ENCODE data around the gene ATRX.
A peak's percentile ranks its signal among the peaks of the same experiment; 100 is the strongest.
"Not testable (repeated sequence)": the region's sequence is repeated elsewhere in the genome, so short reads cannot be mapped to it uniquely, and the experiment has no call there.

ATRX gene

DNA sequence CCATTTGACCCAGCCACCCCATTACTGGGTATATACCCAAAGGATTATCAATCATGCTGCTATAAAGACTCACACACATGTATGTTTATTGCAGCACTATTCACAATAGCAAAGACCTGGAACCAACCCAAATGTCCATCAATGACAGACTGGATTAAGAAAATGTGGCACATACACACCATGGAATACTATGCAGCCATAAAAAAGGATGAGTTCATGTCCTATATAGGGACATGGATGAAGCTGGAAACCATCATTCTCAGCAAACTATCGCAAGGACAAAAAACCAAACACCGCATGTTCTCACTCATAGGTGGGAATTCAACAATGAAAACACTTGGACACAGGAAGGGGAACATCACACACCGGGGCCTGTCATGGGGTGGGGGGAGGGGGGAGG, 59.9 kb downstream of the ATRX start:
- DNase-seq = not testable (repeated sequence)

DNA sequence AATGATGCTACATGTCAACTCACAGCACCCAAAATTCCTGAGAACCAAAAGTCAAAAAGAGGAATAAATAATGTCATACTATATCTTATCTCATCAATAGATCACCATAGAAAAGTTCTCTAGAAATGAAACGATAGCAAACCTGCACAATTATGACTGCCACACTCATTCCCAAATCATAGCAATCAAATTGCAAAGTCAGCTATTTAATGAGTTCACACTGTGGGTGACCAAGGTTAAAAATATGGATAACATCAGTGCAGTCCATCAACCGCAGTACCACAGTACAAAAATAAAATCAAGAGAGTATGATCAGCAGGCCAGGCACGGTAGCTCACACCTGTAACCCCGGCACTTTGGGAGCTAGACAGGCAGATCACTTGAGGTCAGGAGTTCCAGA, 62.3 kb downstream of the ATRX start:
- no peak for DNase-seq

DNA sequence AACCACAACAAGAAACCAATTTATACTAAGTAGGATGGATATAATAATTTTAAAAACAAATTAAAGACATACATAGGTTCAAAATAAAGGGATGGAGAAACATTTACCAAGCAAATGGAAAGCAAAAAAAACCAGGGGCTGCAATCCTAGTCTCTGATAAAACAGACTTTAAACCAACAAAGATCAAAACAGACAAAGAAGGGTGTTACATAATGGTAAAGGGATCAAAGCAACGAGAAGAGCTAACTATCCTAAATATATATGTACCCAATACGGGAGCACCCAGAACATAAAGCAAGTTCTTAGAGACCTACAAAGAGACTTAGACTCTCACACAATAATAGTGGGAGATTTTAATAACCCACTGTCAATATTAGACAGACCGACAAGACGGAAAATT, 66.6 kb downstream of the ATRX start:
- DNase-seq = no peak

DNA sequence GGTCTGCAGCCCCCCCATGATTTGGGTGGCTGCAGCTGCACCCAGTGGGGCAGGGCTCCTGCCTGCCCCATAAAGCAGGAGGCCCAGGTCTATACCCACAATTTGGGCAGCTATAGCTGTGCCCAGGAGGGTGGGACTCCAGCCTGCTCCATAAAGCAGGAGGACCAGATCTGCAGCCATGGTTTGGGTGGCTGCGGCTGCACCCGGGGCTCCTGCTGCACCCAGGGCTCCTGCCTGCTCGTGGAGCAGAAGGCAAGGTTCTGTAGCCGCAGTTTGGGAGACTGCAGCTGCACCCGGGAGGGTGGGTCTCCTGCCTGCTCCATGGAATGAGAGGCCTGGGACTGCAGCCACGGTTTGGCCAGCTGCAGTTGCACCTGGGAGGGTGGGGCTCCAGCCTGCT, 81.1 kb downstream of the ATRX start:
- DNase-seq = no peak

DNA sequence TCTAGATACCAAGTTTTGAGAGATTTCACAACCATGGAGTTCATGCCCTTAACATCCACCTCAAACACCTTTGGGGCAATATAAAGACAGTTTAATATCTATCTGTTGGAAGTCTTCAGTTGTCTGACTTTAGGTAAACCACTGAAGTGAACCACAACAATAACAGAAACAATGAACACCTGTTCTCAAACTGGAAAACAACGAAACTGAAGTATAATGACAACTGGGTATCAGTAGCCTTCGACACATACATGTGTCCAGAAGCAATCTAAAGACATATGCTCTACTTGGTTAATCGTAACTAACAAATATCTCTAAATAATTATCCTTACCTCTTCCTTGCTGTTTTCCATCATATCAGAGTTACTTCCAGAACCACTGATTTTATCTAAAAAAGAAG, 87.8 kb downstream of the ATRX start:
- DNase-seq = no peak

DNA sequence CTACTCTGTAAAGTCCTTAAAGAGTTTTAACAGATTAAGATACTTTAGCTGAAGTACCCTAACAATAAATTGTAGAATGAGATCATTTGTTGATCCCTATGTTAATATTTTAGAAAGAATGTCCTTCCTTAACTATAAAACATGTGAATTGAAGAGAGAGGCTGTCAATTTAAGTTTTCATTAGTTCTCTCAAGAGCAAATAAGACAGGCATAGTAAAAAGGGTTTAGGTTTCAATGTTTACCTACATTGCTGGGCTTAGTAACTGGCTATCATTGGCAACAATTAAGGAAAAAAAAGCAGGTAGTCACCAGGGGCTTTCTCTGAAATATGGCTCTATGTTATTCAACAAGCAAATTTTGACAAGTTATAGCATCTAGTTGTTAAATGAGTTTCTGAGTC, 91.5 kb downstream of the ATRX start:
- peak in 1 of 2 experiments; percentile 30 for DNase-seq

DNA sequence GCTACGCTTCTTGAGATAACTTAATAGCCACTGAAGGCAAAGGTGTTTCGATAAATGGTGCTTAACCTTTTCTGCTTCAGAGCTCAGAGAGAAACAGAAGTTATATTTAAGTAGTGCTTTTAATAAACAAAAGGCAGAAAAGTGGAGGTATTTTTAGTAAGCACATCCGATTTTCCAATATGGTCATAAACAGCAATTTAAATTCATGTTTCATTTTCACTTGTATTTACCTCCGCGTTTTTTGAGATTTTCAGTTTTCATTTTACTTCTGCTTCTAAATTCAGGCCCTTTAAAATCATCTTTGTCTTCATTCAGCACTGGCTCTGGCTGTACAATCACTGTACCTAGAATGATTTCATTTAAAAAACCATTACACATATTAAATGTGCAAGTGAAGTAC, 92.4 kb downstream of the ATRX start:
- DNase-seq = no peak

DNA sequence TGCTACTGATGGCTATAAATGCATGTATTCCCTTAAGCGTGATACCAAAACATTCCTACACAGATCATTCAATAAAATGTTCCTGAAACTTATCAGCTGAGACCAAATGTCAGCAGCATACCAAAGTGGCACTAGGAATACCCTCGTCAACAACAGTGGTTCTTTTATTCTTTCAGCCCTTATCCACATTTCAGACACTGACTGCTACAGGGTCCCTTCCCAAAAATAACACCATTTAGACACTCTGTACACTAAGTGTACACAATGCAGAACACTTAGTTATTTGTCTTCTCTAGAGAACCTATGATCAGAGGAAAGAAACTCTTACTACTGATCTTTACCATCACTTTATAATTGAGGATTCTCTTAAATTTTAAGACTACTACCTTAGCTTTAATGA, 94.1 kb downstream of the ATRX start:
- DNase-seq = no peak

DNA sequence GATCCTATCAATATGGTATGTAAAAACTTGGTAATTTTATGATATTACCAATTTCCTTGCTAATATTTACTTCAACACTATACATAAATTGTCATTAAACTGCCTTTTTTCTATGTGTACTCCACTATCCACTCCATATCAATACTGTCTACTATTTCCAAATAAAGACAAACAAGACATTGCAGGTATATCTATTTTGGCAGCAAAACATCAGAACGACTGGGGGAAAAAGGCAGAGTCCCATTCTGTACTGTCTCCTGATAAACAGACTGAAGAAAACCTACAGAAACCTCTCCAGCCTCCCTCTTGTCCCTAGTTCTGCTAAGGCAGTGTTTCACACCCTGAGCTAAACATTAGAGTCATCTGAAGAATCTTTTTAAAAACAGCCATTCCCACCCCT, 96.6 kb downstream of the ATRX start:
- DNase-seq = no peak

DNA sequence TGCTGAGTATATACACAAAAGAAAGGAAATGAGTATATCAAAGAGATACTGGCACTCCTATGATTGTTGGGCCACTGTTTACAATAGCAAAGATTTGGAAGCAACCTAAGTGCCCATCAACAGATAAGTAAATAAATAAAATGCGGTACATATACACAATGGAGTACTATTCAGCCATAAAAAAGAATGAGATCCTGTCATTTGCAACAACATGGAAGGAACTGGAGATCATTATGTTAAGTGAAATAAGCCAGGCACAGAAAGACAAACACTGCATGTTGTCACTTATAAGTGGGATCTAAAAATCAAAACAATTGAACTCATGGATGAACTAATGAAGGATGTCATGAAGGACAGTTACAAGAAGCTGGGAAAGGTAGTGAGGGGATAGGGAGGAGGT, 100.3 kb downstream of the ATRX start:
- not testable (repeated sequence) for DNase-seq

DNA sequence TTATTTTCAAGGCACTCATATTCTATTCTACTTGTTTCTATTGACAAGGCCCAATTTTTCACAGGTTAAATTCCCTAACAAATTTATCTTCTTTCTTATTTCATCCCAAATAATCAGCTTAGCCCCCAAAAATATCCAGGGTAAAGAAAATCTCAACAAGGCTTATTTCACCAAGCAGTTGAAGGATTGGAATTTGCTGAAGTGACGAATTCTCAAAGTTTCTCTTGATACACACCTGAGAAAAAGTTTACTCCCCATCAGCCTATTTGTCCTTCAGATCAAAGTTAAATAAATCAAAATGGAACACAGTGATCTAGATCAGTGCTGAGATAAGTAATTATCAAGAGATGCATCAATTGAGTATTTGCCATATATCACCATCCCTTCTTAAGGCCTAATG, 106.9 kb downstream of the ATRX start:
- DNase-seq = no peak

DNA sequence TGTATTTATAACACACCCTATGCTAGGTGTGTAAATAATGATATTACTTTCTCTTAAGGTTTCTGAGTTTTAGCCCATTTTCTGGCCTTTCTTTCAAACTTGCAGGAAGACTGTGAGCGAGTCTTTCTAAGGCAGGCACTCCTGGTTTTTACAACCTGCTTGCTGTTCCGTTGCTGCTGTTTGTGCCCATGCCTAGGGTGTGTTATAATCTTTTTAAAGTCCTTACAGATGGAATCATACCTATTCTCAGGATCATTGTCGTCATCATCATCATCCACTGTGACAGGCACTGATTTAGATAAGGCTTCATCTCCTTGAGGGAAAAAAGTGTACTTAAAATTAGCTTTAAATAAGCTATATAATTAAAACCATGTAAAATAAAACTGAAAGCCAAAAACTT, 110.0 kb downstream of the ATRX start:
- DNase-seq = no peak

DNA sequence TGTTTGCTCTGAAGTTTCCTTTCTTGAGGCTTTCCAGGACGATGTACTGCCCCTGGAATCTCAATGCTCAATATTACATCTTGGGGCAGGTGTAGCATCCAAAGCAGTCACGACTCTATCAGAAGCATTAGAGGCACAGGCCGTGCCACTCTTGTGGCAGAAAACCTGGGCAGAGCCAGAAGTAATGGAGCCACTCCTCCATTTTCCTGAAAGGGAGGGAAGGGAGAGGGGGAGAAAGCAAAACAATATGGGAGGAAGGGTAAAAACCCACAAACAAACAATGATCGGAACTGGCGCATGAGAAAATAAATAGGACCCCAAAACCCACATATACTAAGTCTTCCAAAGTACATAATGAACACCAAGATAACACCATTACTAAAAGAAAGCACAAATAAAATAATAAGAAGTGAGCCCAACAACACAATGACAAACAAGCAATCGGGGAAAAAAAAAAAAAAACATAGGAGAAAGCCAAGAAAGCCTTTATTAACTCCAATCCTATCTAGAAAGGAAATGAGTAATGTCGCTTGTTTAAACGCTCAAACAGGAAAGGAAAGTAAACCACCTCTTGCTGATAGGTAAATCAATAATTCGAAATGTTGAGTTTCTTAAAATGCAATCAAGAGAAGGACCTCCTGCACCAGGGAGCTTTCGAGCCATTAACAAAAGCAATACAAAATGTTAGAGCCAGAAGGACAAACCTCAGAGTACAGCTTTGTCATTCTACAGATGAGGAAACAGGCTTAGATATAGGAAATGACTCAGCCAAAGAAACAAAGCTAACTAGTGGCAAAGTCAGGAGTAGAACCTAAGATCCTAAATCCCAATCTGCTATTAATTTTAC, 117.4 kb downstream of the ATRX start:
- DNase-seq = no peak

DNA sequence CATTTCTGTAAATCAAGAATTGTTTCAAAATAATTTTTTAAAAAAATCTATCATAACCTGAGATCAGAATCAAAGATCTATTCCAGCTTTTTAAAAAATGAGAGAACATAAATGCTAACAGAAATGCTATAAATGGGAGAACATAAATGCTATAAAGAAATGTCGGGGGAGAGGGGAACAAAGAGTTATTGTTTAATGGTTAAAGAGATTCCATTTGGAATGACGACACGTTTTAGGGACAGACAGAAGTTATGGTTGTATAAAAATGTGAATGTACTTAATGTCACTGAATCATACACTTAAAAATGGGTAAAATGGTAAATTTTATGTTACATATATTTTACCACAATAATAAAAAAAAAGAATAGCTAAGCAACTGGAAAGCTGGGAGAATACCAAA, 127.1 kb downstream of the ATRX start:
- DNase-seq = no peak

DNA sequence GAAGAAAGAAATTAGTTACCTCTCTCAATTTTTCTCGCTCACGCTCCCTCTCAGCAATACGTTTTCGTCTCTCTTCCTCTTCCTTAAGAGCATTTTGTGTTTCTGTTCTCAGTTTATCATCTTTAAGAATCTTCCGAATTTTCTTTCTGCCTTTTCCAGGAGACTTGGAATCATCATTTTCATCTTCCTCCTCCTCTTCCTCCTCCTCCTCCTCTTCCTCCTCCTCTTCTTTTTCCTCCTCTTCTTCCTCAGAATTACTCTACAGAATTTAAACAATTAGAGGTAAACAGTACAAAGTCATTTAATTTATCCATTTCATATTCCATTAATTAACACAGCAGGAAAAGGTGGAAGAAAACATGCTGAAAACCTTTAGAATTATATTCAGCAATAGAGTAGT, 133.9 kb downstream of the ATRX start:
- no peak for DNase-seq

DNA sequence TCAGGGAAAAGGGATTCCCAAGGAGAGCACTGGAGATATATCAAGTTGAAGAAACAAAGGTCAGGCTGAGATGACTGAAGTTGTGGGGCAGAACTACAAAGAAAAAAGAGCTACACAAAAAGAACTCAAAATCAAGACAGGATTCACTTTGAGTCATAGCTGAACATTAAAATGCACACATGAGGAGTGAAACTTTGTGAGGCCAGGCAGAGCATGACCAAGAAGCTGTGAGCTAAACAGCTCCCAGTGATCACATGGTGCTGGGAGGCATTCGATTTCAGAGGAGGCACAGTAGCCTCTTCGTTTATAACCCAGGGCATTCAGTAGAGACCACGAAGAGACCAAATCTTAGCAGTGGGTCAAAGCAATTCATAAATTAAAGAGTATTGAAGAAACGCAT, 145.3 kb downstream of the ATRX start:
- no peak for DNase-seq

DNA sequence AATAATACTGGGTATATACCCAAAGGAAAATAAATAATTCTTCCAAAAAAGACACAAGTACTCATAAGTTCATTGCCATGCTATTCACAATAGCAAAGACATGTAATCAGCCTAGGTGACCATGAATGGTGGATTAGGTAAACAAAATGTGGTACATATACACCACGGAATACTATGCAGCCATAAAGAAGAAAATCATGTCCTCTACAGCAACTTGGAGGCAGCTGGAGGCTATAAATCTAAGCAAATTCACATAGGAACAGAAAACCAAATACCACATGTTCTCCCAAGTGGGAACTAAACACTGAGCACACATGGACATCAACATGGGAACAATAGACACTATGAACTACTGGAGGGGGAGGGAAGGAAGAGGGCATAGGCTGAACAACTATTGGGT, 146.2 kb downstream of the ATRX start:
- DNase-seq = no peak

DNA sequence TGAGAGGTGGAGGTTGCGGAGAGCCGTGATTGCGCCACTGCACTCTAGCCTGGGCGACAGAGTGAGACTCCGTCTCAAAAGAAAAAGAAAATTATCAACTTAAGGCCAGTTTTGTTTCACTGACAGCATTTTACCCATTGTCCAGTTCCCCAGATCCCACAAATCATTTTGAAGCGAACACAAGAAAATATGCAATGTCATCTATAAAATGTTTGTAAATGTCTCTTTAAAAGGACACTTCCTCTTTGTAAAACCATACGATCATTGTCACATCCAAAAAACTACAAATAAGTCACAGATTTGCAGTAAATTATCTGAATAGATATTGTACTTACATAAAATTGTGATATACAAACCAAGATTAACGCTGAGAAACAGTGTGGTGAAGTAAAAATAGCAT, 147.6 kb downstream of the ATRX start:
- DNase-seq = no peak

DNA sequence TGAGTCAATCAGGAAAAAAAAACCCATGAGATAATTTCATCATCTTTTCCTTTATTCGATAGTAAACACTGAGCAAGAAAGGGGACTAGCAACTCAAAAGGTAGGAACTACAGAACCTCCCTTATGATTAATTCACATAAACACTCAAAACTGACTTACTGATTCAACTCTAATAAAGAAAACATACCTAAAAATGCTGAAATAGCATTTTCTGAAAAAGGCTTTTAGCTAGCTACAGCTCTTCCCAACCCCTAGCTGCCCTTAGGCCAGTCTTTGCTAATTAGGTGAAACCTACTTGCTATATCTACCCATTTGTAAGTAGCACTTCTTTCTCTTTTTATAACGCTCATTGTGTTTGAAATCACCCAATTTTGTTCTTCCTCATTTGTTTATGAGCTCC, 150.6 kb downstream of the ATRX start:
- no peak for DNase-seq

DNA sequence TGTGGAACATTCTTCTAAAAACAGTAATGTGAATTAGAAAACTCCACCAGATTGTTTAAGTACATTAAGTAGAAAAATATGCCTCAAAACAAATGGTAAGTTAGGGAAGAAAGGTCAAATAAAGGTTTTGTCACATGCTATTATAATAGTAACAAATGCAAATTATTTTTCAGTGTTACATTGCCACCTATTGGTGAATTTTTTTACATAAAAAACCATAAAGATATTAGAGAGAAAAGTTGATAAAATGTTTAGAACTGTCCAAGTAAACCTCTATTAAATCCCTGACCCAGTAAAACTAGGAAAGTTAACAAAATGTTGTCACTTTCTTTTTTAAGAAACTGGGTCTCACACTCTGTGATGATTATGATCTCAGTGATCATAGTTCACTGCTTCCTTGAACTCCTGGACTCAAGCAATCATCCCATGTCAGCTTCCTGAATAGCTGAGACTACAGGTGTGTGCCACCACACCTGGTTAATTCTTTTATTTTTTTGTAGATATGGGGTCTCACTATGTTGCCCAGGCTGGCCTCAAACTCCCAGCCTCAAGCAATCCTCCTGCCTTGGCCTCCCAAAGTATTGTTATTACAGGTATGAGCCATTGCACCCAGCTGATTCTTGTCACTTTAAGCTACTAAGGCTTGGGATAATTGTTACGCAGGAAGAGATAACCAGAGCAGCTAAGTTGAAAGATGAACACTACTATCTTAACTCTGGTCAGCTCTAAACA, 157.6 kb downstream of the ATRX start:
- DNase-seq = no peak

DNA sequence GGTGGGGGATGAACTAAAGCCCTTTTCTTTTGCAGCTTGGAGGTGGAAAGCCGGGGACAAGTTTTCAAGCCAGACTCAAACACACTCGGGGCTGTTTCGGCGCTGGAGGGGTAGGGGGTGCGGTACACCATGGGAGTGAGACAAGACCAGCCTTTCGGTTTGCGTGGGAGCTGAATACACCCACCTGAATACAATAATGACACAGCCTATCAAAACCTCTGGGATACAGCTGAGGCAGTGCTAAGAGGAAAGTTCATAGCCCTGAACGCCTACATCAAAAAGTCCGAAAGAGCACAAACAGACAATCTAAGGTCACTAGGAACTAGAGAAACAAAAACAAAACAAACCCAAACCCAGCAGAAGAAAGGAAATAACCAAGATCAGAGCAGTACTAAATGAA, 163.3 kb downstream of the ATRX start:
- DNase-seq = no peak

DNA sequence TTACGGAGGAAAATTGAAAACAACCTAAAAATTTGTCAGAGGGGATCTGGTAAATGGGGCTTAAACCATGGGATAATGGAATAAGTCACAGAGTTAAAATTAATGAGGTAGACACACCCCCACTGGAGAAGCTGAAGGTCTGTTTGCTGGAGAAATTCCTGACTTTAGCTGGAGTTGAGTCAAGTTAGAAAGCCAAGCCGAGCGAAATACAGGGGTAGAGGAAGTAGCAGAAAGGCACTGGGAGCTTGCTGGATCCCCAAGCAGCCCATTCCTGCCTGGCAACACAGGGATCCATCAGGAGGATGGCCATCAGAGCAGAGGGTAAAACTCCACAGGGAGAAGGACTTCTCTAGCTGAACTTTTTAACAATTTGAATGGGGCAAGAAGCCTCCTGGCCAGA, 163.8 kb downstream of the ATRX start:
- no peak for DNase-seq

DNA sequence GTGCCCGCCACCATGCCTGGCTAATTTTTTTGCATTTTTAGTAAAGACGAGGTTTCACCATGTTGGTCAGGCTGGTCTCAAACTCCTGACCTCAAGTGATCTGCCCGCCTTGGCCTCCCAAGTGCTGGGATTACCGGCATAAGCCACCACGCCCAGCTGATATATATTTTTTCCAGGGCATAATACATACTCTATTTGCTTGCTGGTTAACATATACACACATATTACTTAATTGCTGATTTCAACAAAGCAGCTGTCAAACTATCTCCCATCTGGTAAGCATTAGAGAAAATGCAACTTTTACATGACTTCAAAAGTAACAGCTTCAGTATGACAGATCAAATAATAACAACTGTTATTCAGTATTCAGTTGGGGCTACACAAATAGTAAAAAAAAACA, 164.6 kb downstream of the ATRX start:
- DNase-seq = not testable (repeated sequence)

DNA sequence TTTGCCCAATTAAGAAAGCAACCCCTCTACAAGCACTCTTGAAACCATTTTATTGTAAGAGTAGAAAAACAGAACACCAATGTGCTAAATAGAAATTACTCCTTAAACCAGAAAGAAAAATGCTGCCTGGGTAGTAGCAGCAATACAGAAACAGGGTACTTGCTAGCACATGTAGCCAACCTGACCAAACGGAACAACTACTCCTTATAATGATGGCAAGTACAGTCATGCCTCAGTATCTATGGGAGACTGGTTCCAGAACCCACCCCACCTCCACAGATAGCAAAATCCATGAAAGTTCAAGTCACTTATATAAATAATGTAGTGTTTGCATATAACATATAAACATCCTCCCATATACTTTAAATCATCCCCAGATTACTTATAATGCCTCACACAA, 168.8 kb downstream of the ATRX start:
- DNase-seq = no peak

Measured in NCI-H2081 (cell line).